Stimulated activated CD8-positive, alpha-beta memory T cell treated with anti-CD3 and anti-CD28 coated beads, Interleukin-15, amount 100 ng/mL, for 24 hours (primary cell): ENCODE measurements around the gene ZDHHC8.

ENCODE experiments used
- DNase-seq: peaks from one replicate; pipeline ENCODE4 v3.0.0-alpha.2; 2020; ENCODE audit warnings: low read depth

ZDHHC8 gene

DNA sequence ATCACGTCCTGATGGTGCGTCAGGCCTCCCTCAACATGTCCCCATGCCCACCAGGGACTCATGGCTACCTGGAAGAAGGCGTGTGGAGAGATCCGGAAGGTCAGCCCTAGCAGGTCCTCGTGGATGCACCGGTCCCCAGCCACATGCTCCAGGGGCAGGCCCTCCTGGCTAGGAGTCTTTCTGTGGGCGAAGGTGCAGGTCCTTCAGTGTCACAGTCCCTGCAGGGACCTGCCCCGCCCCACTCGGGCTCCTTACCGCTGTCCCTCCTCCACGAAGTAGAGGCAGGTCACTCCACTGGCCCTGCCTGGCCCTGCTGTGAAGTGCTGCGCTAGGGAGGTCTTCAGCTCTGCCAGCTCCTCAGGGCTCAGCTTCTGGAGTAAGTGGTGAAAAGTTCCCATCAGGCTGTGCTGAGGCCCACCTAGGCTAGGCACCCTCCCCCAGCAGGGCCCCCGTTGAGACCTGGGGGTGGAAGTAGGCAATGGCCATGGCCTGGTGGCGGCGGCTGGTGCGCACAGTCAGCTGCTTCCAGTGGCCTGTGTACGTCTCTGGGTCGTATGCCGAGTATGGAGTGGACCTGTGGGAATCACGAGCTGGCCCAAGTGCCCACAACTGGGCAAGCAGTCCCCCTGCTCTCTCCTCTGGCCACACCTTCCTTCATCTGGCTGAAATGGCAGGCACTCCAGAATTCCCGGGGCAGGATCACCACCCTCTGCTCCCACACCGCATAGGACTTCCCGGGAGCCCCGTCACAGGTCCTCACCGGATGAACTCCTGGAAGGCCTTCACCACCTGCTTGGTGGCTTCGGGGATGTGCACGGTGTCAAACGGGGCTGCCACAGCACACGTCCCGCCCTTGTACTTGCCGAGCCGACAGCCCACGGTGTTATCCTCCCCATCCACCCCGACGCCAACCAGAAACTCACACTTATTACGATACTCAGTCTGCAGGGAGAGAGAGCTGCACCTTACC, 16.8 kb upstream of the ZDHHC8 start:
- no peak for DNase-seq

DNA sequence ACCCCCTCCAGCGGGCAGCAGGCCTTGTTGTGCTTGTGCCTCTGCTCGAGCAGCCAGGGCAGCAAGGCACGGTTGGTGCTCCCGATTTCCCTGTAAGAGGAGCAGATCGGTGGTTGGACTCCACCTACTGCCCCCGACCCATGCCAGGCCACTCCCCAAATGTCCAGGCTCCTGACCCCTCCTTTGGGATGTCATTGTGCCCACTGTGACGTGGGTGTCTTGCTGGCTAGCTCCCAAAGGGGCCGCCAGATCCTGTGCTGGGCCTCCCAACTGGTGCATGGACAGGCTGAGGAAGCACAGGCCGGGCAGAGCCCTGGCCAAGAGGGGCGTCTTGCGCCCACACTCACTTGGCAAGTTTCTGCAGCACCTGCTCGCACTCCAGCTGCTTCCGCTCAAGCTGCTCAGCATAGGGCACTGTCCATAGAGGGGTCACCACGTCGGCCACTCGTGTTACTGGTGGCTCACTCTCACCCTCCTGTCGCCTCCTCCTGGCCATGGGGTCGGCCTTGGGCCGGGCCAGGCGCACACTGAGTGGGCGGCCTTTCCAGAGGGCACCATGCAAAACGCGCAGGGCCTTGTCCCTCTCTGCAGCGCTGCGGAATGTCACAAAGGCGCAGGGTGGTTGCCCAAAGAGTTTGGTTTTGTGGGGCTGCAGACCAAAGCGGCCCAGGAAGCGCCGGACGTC, 15.8 kb upstream of the ZDHHC8 start, which contains the start of gene RANBP1:
Gene RANBP1, plus strand, starts transcription at position 414 of the 685 bp plus-strand sequence. Its CDS starts 81 bp downstream, at position 495.
- no peak for DNase-seq

DNA sequence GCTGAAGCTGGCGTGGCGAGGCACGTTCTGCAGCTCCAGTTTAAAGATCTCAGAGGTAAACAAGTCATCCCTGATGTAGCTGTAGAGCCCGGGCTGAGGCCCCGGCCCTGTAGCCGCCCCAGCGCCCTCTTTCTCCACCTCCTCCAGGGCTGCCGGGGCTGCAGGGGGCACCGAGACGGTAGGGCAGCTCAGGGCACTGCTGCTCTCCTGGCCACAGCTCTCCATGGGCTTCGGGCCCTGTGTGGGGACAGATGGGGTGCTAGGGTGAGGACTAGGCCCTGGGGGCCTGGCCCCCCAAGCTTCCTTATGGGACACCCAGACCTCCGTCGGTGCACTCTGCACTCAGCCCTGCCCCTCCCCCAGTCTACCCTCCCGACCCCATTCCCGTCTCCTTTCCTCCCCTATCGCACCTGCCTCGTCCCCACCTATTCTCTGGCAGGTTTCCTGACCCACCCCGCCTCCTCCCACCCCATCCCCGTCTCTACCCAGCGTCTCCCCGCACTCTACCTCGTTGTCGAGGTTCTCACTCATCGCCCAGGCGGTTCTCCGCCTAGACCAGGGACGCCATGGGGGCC, 15.1 kb upstream of the ZDHHC8 start:
- DNase-seq = no peak

DNA sequence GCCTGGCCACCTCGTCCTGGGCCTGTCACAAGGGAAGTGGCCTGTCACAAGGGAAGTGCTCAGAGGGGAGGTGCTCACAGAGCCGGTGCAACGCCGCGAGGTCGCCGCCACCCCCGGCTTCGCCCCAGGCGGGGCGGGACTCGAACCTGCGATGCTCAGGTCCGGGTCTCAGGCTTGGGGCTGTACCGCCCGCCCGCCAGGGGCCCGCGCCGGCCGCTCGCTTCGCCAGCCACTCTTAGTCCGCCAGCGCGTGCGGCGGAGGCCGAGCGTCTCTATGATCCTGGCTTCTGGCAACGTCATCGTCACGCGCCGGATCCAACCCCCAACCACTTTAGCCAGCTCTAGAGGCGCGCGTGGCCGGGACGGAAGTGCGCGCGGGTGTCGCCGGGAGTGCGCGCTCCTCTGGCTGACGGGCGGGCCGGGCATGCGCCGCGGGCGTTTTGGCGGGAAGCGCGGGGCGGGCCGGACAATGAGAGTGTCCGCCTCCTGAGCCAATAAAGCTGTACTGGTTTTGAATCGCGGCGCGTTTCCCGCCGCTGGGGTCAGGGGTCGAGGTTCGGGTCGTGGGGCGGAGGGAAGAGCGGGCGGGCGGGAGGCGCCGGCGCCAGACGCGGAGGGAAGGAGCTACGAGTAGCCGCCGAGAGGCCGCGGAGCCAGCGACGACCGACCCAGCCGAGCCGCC, 14.5 kb upstream of the ZDHHC8 start, which contains the start of gene TRMT2A:
Gene TRMT2A, minus strand, starts transcription at position 276 of the 682 bp plus-strand sequence. CDS start 320 bp downstream, outside the sequence.
- peak; percentile 93 for DNase-seq

DNA sequence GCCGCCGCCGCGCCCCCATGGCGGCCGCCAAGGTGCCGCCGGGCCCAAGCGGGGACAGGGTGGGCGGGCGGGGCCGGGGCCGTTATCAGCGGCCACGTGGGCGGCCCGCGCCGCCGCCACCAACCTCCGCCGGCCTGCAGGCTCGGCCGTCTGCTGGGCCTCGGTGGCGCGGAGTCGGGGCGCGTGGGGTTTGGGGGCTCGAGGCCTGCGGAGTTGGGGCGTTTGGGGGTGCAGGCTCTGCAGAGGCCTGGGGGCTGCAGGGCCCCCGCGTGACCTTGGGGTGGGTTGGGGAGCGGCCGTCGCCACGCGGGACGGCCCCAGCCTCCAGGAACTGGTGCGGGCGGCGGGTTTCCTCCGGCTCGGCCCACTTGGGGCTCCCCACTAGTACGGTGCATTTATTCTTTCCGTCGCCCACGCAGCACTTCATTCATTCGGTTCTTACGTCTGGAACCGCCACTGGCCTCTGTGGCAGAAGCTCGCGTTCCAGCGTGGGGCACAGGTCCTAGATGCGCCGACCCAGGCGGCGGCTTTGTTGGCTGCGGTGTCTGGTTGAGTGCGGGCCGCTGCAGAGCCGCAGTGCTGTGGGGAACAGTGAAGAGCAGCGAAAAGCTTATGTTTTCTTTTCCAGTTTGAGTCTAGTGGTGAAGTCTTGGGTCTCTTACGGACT, 13.8 kb upstream of the ZDHHC8 start:
- DNase-seq = peak; percentile 52

DNA sequence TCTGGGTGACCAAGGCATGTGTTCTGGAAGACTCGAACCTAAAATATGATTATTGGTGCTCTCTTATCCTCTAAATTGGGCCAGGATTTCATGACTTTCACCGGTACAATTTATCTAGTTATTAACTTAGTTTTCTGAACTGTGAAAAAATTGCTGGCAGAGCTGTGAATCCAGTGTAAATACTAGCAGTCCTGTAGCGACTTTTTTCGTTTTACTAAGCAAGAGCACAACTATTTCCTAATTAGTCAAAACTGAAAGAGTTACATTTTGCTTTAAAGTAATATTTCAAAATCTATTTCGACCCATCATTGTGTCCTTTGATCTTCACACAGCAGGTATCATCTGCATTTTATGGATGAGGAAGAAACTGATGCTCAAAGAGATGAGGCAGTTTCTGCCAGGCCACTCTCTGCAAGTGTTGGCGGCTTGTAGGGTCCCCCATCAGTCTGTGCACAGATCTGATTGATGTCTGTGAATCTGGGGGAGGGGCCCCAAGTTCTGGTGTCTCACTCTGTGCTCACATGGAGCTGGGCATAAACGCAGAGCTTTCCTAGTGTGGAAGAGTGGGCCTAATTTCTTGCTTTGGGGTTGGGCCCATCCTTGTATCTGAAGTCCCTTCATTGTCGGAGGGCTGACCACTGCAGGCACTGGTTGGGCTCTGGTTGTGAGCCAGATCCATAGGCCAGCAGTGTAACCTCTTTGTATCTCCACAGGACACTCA, 13.1 kb upstream of the ZDHHC8 start:
- DNase-seq = no peak

DNA sequence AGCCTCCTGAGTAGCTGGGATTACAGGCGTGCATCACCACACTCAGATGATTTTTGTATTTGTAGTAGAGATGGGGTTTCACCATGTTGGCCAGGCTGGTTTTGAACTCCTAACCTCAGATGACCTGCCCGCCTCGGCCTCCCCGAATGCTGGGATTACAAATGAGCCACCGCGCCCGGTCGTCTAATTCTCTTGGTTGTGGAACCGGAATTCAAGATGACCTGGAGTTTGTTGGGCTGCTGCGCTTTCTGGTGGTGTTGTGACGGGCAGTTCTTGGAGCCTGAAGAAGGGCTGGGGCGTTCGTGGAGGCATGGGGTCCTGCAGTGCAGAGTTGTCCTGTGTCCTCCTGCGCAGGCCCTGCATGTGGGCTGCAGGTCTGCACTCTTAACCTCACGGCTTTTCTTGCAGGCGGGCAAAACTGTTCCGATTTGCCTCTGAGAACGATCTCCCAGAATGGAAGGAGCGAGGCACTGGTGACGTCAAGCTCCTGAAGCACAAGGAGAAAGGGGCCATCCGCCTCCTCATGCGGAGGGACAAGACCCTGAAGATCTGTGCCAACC, 9.7 kb upstream of the ZDHHC8 start:
- DNase-seq = no peak

DNA sequence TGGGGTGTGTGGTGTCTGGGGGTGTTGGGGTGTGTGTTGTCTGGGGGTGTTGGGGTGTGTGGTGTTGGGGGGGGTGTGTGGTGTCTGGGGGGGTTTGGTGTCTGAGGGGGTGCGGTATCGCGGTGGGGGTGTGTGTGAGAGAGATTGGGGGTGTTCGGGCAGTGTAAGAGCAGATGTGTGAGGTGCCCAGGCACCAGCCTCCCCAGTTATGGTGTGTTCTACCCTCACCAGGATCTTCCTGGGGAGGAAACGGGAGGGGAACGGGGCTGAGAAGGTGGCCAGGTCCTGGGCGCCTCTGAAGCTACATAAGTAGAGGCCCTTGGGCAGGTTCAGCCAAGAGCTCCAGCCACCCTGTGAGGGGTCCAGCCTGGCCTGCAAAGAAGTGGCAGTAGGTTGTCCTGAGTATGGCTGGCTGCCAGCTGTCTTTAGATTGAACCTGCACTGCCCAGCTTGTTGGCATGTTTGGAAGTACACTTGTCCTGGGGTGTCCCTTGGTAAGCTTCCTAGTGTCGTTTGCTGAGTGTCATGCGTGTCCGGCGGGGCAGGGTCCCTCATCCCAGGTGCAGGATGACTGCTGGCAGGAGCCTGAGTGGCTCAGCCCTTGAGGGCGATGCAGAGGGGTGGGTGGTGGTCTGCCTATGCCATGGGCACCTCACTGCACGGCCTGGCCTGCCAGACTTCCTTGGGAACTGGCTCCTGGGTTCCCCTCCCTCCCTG, 8.1 kb upstream of the ZDHHC8 start:
- DNase-seq = no peak

DNA sequence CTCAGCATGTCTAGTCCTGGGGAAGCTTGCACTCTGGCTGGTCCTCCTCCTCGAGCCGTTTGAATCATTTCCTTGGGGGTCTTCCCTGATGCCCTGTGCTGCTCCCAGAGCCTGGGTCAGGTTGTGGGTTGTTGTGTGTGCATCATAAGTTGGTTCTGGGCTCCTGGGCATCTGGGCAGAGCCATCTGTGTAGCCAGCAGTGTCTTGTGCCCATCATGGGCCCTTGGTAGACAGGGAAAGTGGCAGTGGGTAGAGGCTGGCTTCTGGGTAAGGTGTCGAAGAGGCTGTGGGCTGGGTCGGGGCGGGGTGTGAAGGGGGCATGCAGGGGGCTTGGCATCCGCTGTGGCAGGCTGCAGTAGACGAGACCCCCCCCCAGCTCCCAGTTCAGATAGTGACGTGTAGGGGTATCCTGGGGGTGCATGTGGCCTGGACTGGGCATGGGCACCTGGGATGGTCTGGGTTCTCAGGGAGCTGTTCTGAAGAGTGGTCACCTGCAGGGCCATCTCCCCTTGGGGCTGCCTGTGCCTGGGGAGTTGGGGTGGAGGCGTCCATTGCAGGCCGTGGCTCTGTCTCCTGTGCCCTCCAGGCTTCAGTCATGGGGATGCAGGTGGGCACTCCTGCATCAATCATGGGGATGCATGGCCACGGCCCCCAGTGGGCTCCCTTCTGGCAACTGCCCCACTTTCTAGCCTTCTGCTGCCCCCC, 7.4 kb upstream of the ZDHHC8 start:
- no peak for DNase-seq

DNA sequence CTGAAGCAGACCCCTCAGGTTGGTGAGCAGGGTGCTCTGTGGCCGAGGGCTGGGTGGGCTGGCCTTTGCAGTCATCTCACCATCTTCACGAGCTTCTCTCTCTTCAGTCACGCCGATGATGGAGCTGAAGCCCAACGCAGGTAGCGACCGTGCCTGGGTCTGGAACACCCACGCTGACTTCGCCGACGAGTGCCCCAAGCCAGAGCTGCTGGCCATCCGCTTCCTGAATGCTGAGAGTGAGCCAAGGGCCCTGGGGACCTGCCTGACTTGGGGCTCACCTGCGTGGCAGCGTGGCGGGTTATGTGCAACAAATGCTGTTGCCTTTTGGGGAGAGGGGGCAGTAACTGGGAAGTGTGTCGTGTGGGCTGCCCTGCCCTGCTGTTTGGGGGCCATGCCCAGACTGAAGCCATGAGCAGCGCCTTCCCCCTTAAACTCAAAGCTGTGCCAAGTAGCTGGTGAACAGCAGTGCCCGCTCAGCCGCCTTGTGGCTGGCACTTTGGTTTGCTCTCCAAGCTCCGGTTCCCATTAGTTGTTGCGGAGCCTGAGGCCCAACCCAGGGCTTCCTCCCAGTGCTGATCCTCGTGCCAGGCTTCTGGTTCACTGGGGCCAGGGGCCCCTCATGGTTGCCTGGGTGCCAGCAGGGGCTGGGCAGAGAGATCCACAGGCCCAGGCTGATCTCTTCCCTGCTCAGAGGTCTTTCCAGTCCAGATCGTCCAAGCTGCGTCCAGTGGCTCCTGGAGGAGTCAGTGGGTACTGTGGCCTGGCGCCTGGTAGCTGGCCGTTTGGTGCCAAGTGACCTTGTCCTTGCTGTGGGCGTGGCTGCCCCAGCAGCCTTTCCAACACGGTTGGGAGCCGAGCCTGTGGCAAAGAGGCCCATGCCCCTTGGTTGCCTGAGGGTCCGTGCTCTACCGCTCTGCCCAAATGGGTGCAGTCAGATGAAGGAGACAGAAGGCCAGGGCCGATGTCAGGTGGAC, 6.1 kb upstream of the ZDHHC8 start:
- no peak for DNase-seq

DNA sequence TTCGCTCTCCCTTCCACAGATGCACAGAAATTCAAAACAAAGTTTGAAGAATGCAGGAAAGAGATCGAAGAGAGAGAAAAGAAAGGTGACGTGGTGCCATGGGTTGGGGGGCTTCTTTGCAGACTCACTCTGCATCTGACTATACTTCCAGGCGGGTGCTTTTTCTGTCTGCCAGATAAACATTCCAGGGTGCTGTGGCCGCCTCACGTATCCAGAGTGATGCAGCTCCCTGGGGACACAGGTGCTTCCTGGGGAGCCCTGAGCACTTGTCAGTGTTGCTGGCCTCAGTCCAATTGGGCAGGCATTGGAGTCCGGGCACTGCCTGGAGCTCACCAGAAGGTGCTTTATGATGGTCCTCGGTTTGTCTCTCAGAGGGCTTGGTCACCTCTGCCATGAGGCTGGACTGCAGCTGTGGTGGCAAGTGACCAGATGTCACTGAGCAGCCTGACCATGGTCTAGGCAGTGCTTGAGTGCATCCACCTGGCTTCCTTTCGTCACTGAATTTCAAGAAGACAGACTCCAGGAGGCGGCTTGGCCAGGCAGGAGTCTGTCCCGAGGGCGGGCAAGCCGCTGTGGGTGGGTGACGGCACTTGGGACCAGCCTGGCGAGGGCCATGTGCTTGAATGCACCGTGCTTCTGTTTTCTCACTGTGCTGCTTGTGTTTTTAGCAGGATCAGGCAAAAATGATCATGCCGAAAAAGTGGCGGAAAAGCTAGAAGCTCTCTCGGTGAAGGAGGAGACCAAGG, 5.1 kb upstream of the ZDHHC8 start:
- no peak for DNase-seq

DNA sequence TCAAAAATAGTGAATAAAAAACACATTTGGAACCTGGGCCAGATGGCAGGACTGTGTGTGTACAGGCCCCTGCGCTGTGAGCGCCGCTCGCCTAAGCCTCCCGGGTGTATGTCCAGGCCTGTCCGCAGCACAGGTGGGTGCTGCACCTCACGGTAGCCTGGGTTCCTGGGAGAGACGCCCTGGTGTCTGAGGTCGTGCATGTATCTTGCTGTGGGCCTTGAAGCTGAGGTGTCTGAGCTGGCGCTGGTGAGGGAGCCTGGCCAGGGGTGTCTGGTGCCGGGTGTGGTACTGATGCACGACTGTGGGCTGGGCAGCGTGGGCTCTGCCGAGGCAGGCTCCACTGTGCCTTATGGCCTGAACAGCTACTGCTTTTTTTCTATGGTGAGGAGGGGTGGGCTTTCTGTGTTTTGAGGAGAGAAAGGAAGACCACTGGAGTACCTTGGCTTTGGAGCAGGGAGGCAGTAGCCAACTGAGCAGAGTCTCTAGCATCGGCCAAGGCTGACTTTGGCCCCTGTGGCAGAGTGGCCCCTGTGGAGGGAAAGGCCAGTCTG, 4.2 kb upstream of the ZDHHC8 start:
- no peak for DNase-seq

DNA sequence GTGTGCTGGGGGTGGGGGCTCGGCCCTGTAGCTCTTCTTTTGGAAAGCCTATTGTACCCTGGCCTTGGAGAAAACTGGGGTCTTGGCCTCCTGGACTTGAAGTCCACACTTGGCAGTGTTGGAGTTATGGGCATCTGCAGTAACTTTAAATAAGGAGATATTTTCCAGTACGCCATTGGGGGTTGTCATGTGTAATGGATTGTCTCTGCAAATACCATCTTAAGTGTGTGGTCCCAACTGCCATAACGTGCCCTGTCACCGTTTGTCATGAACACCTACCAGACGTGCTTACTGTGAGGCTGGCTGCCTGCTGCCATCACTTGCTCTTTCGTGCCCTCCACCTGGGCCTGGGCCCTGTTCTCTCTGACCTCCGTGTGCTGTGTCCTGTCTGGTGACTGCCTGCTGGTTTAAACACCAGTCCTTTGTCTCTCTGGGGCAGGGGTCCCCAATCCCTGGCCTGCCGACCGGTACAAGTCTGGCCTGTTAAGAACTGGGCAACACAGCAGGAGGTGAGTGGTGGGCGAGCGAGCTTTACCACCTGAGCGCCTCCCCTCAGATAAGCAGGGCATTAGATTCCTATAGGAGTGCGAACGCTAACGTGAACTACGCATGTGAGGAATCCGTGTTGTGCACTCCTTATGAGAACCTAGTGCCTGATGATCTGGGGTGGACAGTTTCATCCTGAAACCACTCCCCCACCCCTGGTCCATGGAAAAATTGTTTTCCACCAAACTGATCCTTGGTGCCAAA, 3.6 kb upstream of the ZDHHC8 start:
- no peak for DNase-seq

DNA sequence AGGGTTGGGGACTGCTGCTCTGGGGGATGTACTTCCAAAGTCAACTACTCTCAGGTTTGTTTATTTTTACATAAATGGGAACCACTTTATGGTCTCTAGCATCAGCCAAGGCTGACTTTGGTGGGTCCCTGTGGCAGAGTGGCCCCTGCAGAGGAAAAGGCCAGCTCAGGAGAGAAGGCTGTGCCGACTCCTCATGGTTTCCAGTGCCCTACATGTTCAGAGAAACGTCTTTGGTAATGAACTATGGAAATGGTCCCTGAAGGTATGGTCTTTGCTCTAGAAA, 3.0 kb upstream of the ZDHHC8 start:
- no peak for DNase-seq

DNA sequence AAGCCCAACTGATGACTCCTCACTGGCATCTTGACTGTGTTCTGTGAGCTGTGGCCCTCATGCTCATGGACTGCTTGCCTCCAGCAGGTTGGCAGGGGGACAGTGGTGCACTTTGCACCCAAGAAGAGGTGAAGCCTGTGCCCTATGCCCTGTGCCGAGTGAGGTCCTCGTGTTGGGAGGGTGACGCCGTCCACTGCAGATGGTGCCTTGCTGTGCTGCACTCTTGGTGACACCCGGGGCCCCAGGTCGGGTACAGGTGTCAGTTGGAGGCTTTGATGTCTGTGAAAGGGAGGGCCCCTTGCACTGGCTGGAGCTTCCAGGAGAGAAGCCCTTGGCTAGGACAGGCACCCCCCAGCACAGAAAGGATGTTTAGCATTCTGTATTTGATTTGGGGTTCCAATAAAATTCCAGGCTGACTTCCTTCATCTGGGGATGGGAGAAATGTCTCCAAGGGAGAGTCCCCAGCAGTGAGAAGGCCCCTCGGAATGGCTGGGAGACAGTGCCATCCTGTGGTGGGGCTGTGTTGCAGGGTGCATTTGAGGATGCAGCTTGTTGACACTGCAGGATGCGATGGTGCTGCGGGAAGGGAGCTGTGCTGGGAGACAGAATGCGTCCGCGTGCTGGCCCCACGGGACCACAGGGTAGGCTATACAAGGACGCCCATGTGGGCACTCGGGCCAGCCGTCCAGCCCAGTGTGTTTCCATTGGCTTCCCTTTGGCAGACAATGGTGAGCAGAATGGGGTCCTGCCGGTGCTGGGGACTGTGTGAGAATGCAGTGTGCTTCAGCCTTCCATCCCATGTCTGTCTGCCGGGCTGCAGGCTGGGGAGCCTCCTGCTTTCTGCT, 2.5 kb upstream of the ZDHHC8 start:
- DNase-seq = no peak

DNA sequence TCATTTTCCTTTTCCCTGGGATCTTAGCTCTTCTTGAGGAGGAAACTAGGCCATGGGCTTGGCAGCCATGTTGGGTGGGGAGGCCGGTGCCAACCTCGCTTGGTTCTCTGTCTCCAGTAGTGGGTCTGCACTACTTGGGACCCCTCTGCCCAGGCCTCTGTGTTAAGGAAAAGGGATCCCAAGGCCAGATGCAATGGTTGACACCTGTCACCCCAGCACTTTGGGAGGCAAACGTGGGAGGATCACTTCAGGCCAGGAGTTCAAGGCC, 1.9 kb upstream of the ZDHHC8 start:
- DNase-seq = no peak
